ENCODE measurements around the gene BCAP29.

DNA sequence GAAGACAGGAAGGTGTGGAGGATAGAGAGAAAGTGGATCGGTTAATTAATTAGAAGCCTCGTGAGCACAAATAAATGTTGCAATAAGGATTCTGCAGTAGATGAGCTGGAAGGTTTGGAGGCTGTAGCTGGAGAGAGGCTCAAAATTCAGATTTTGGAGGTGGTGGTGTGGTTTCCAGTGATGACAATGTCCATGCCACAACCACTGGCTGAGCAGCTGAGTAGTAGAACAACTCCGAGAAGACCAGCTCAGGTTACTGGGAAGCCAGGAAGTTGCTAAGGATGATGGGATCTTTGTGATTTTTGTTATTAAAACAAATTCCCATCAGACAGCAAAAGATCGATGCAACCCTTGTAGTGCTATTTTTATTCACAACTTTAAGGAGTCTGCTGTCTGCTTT is 88.2 kb downstream of the BCAP29 start:
- TF ChIP-seq, protein P1, sequence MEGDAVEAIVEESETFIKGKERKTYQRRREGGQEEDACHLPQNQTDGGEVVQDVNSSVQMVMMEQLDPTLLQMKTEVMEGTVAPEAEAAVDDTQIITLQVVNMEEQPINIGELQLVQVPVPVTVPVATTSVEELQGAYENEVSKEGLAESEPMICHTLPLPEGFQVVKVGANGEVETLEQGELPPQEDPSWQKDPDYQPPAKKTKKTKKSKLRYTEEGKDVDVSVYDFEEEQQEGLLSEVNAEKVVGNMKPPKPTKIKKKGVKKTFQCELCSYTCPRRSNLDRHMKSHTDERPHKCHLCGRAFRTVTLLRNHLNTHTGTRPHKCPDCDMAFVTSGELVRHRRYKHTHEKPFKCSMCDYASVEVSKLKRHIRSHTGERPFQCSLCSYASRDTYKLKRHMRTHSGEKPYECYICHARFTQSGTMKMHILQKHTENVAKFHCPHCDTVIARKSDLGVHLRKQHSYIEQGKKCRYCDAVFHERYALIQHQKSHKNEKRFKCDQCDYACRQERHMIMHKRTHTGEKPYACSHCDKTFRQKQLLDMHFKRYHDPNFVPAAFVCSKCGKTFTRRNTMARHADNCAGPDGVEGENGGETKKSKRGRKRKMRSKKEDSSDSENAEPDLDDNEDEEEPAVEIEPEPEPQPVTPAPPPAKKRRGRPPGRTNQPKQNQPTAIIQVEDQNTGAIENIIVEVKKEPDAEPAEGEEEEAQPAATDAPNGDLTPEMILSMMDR (IDR thresholded peaks at IDR 0.05; ENCODE audit: low read depth, low read length), result no peak
- no peak for TF ChIP-seq POLR2A (IDR thresholded peaks at IDR 0.05; ENCODE audit: extremely low read depth, insufficient read length)
- TF ChIP-seq, protein P2, sequence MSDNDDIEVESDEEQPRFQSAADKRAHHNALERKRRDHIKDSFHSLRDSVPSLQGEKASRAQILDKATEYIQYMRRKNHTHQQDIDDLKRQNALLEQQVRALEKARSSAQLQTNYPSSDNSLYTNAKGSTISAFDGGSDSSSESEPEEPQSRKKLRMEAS (IDR thresholded peaks at IDR 0.05; ENCODE audit: low read depth, low read length), result no peak
